ENCODE data around the gene STON2. TPM values are rescaled to one million over a fixed set of nuclear protein-coding genes. Genes with fewer than 3 reads are reported as not detected.

Gene STON2
- total RNA-seq, 3 donors from 2014 or later (not counting 1 experiment from before 2014, with no cell fraction given): 1.7 to 4.8 (median 3.8) TPM

- no peaks in the 10 kb centered on the region for H3K27me3 ChIP-seq (ENCODE audit: control insufficient read depth, insufficient read depth, low read length)
- intact Hi-C loops (cut with micrococcal nuclease): no loop called here
- H3K4me1 Mint-ChIP-seq: no peaks in the 10 kb centered on the region
- no peaks in the 10 kb centered on the region for H3K36me3 Mint-ChIP-seq
- ATAC-seq (no peak), DNase-seq (peak in 1 of 2 donors; percentile 6)
- no peaks in the 10 kb centered on the region for H3K4me1 ChIP-seq (ENCODE audit: control insufficient read depth, insufficient read depth, low read length)
- no peaks in the 10 kb centered on the region for H3K36me3 ChIP-seq (ENCODE audit: control insufficient read depth, insufficient read depth, low read length)
- H3K9me3 ChIP-seq (ENCODE audit: control insufficient read depth, insufficient read depth, low read length): no peaks in the 10 kb centered on the region
- no peak overlapping the region for H3K27ac ChIP-seq (ENCODE audit: low read length)
- no peak overlapping the region for H3K27ac Mint-ChIP-seq
- H3K9me3 Mint-ChIP-seq: no peaks in the 10 kb centered on the region
- TF ChIP-seq CTCF (IDR thresholded peaks at IDR 0.05): no peak
- H3K4me3 ChIP-seq (ENCODE audit: low read length): no peak overlapping the region
- H3K4me3 Mint-ChIP-seq: no peak overlapping the region
- 39% methylated on average over 2 of the region's 3 CpGs for WGBS (ENCODE audit: insufficient coverage)
- peaks cover 4 to 18% of the 10 kb centered on the region in 2 donors for H3K27me3 Mint-ChIP-seq (ENCODE audit: low read depth in 2 of 2)
Measured at GRCh38 chr14:81268016-81268416, 132.1 kb downstream of the STON2 start.

- Mint-ChIP-seq H3K4me3 (no peak overlapping the region), H3K4me1 (no peaks in the 10 kb centered on the region), H3K36me3 (no peaks in the 10 kb centered on the region), H3K9me3 (no peaks in the 10 kb centered on the region), H3K27ac (no peak overlapping the region), H3K27me3 (ENCODE audit: low read depth in 2 of 2) (peaks cover 8 to 38% of the 10 kb centered on the region in 2 donors)
- Histone ChIP-seq H3K4me1 (ENCODE audit: control insufficient read depth, insufficient read depth, low read length) (no peaks in the 10 kb centered on the region), H3K36me3 (ENCODE audit: control insufficient read depth, insufficient read depth, low read length) (no peaks in the 10 kb centered on the region), H3K4me3 (ENCODE audit: low read length) (no peak overlapping the region), H3K27ac (ENCODE audit: low read length) (no peak overlapping the region), H3K9me3 (ENCODE audit: control insufficient read depth, insufficient read depth, low read length) (no peaks in the 10 kb centered on the region), H3K27me3 (ENCODE audit: control insufficient read depth, insufficient read depth, low read length) (no peaks in the 10 kb centered on the region)
- 88% methylated on average over 2 of the region's 3 CpGs for WGBS (ENCODE audit: insufficient coverage)
- no peak for DNase-seq
- no peak for TF ChIP-seq CTCF (IDR thresholded peaks at IDR 0.05)
- intact Hi-C loops (cut with micrococcal nuclease): no loop called here
- no peak for ATAC-seq
Measured at GRCh38 chr14:81265636-81266169, 134.4 kb downstream of the STON2 start.

GRCh38 chr14:81264671-81265070 lies 135.5 kb downstream of the STON2 start:
- intact Hi-C loops (cut with micrococcal nuclease): no loop called here
- TF ChIP-seq CTCF (IDR thresholded peaks at IDR 0.05): no peak
- Histone ChIP-seq H3K9me3 (ENCODE audit: control insufficient read depth, insufficient read depth, low read length) (no peaks in the 10 kb centered on the region), H3K4me3 (ENCODE audit: low read length) (no peak overlapping the region), H3K4me1 (ENCODE audit: control insufficient read depth, insufficient read depth, low read length) (no peaks in the 10 kb centered on the region), H3K27ac (ENCODE audit: low read length) (no peak overlapping the region), H3K27me3 (ENCODE audit: control insufficient read depth, insufficient read depth, low read length) (no peaks in the 10 kb centered on the region), H3K36me3 (ENCODE audit: control insufficient read depth, insufficient read depth, low read length) (no peaks in the 10 kb centered on the region)
- Mint-ChIP-seq H3K9me3 (no peaks in the 10 kb centered on the region), H3K36me3 (no peaks in the 10 kb centered on the region), H3K4me1 (no peaks in the 10 kb centered on the region), H3K27ac (no peak overlapping the region), H3K27me3 (ENCODE audit: low read depth in 2 of 2) (peaks cover 12 to 40% of the 10 kb centered on the region in 2 donors), H3K4me3 (no peak overlapping the region)
- no peak for ATAC-seq
- DNase-seq: no peak
- no CpG with 5 or more reads among the region's 1 CpG for WGBS (ENCODE audit: insufficient coverage)

GRCh38 chr14:81263777-81264410 lies 136.2 kb downstream of the STON2 start:
- no peak overlapping the region for H3K4me3 ChIP-seq (ENCODE audit: low read length)
- H3K36me3 Mint-ChIP-seq: no peaks in the 10 kb centered on the region
- intact Hi-C loops (cut with micrococcal nuclease): no loop called here
- no peaks in the 10 kb centered on the region for H3K36me3 ChIP-seq (ENCODE audit: control insufficient read depth, insufficient read depth, low read length)
- H3K9me3 Mint-ChIP-seq: no peaks in the 10 kb centered on the region
- H3K4me3 Mint-ChIP-seq: no peak overlapping the region
- peak in 1 of 3 donors; percentile 67 for ATAC-seq
- H3K9me3 ChIP-seq (ENCODE audit: control insufficient read depth, insufficient read depth, low read length): no peaks in the 10 kb centered on the region
- 88% methylated on average over 3 of the region's 4 CpGs for WGBS (ENCODE audit: insufficient coverage)
- no peaks in the 10 kb centered on the region for H3K4me1 Mint-ChIP-seq
- no peak overlapping the region for H3K27ac Mint-ChIP-seq
- no peaks in the 10 kb centered on the region for H3K4me1 ChIP-seq (ENCODE audit: control insufficient read depth, insufficient read depth, low read length)
- H3K27me3 Mint-ChIP-seq (ENCODE audit: low read depth in 2 of 2): peaks cover 10 to 45% of the 10 kb centered on the region in 2 donors
- H3K27me3 ChIP-seq (ENCODE audit: control insufficient read depth, insufficient read depth, low read length): no peaks in the 10 kb centered on the region
- DNase-seq: no peak
- no peak for TF ChIP-seq CTCF (IDR thresholded peaks at IDR 0.05)
- no peak overlapping the region for H3K27ac ChIP-seq (ENCODE audit: low read length)
